HL-60/S4 treated with phorbol 12-myristate 13-acetate at 8.2 ng/mL for 4 days and 3 days (cell line): ENCODE results near the gene SWI5.

Experiments
- in situ Hi-C: fragments of 300-500 bp; cut with MboI; formaldehyde crosslinking; loops from 2 replicates; pipeline ENCODE4 v1.15.0; 2022; ENCODE audit warnings: low sequenced_read_pairs

Gene SWI5

GRCh38 chr9:128251732-128252100, 24.4 kb upstream of the SWI5 start:
- in situ Hi-C loops: no loop called here

- in situ Hi-C loops: no loop called here
These were observed 23.5 kb upstream of the SWI5 start for GRCh38 chr9:128252317-128253139.

GRCh38 chr9:128253140-128253990, 22.7 kb upstream of the SWI5 start:
- in situ Hi-C loops: no loop called here

- in situ Hi-C loops: no loop called here
These were observed 22.1 kb upstream of the SWI5 start for GRCh38 chr9:128253991-128254346.

GRCh38 chr9:128254362-128254761, 21.7 kb upstream of the SWI5 start:
- in situ Hi-C loops: no loop called here

- in situ Hi-C loops: no loop called here
These were observed 21.0 kb upstream of the SWI5 start for GRCh38 chr9:128254855-128255759.

- in situ Hi-C loops: no loop called here
These were observed 18.8 kb upstream of the SWI5 start for GRCh38 chr9:128257086-128257825.

- in situ Hi-C loops: no loop called here
These were observed 18.2 kb upstream of the SWI5 start for GRCh38 chr9:128257907-128258306.

GRCh38 chr9:128258326-128258725, 17.8 kb upstream of the SWI5 start:
- in situ Hi-C loops: no loop called here

GRCh38 chr9:128259156-128259555, 16.9 kb upstream of the SWI5 start:
- in situ Hi-C loops: no loop called here

- in situ Hi-C loops: no loop called here
These were observed 15.7 kb upstream of the SWI5 start for GRCh38 chr9:128260340-128260739.

- in situ Hi-C loops: no loop called here
These were observed 13.4 kb upstream of the SWI5 start for GRCh38 chr9:128262687-128263086.

GRCh38 chr9:128265348-128265847, 10.7 kb upstream of the SWI5 start:
- in situ Hi-C loops: no loop called here

- in situ Hi-C loops: no loop called here
These were observed 9.0 kb upstream of the SWI5 start for GRCh38 chr9:128266868-128267590.

GRCh38 chr9:128271112-128271511, 5.0 kb upstream of the SWI5 start:
- in situ Hi-C loops: no loop called here

GRCh38 chr9:128271512-128271911, 4.6 kb upstream of the SWI5 start:
- in situ Hi-C loops: no loop called here

GRCh38 chr9:128274245-128274644, 1.8 kb upstream of the SWI5 start:
- in situ Hi-C loops: no loop called here

GRCh38 chr9:128275198-128276007, 673 bp upstream of the SWI5 start, which contains the start of gene GOLGA2:
GOLGA2 (minus strand) TSS chr9:128276007; CDS start chr9:128275976, 31 bp downstream.
- in situ Hi-C loops: no loop called here
